HEK293 (cell line): ENCODE measurements around the gene SREK1.
A peak's percentile ranks its signal among the peaks of the same experiment; 100 is the strongest.

Experiments
- CTCF ChIA-PET: fragments of 350-600 bp; formaldehyde crosslinking; extraction: SDS; loops from one replicate; lab custom pipeline; 2021; ENCODE audit warnings: antibody characterized with exemption; lab: Yijun Ruan, JAX
- POLR2A ChIA-PET: fragments of 300-600 bp; formaldehyde crosslinking; extraction: SDS; loops from one replicate; lab custom pipeline; 2020; ENCODE audit warnings: antibody characterized with exemption, inconsistent platforms; lab: Yijun Ruan, JAX
- H3K27ac ChIP-seq: fragments of 200-500 bp; sonication (Bioruptor generic); 2 replicates; pipeline ENCODE4 v1.5.1; 2014; ENCODE audit warnings: low read depth, low read length, control low read depth, inconsistent platforms; ENCODE audit errors: extremely low read depth
- H3K36me3 ChIP-seq, 2 experiments: fragments of 200-500 bp in 1 of 2; sonication (Bioruptor generic) in 1 of 2; 1 replicate in 1 of 2; 2 replicates in 1 of 2; pipeline ENCODE4 v1.5.1; 2014 to 2017; ENCODE audit warnings: inconsistent platforms in 2 of 2, low read length in 2 of 2; ENCODE audit not compliant: control insufficient read depth in 2 of 2, insufficient read depth in 1 of 2
- H3K4me1 ChIP-seq: fragments of 200-500 bp; sonication (Bioruptor generic); 2 replicates; pipeline ENCODE4 v1.5.1; 2014; ENCODE audit warnings: mild to moderate bottlenecking, low read length, inconsistent platforms; ENCODE audit not compliant: control insufficient read depth, insufficient read depth
- H3K4me3 ChIP-seq: 2 replicates; pipeline ENCODE4 v1.5.1; 2011; ENCODE audit warnings: low read depth, mild to moderate bottlenecking, control low read depth, low read length, moderate library complexity
- H3K9me3 ChIP-seq: fragments of 200-500 bp; sonication (Bioruptor generic); 2 replicates; pipeline ENCODE4 v1.5.1; 2014; ENCODE audit warnings: low read depth, low read length, inconsistent platforms; ENCODE audit not compliant: control insufficient read depth, insufficient read depth
- GLI2 ChIP-seq: fragments of 450-650 bp; formaldehyde crosslinking; IDR thresholded peaks from 2 replicates; pipeline ENCODE4; 2017; ENCODE audit warnings: missing biosample characterization, missing genetic modification characterization, low read depth, borderline replicate concordance
- HOXA7 ChIP-seq: sonication (generic); formaldehyde crosslinking; IDR thresholded peaks from 2 replicates; pipeline ENCODE4 v1.8.1; 2022; ENCODE audit warnings: missing genetic modification reagents, borderline replicate concordance
- ZBTB17 ChIP-seq: fragments of 450-650 bp; formaldehyde crosslinking; IDR thresholded peaks from 2 replicates; pipeline ENCODE4 v1.5.1; 2016; ENCODE audit warnings: missing biosample characterization, missing genetic modification characterization
- ZBTB48 ChIP-seq: fragments of 450-650 bp; formaldehyde crosslinking; IDR thresholded peaks from 2 replicates; pipeline ENCODE4 v1.5.1; 2016; ENCODE audit warnings: missing biosample characterization, missing genetic modification characterization
- ZBTB8A ChIP-seq: fragments of 450-650 bp; formaldehyde crosslinking; IDR thresholded peaks from 2 replicates; pipeline ENCODE4 v1.5.1; 2016; ENCODE audit warnings: missing biosample characterization, missing genetic modification characterization
- ZNF19 ChIP-seq: fragments of 450-650 bp; formaldehyde crosslinking; IDR thresholded peaks from 2 replicates; pipeline ENCODE4; 2016; ENCODE audit warnings: missing biosample characterization, missing genetic modification characterization, low read depth
- ZNF214 ChIP-seq: fragments of 450-650 bp; formaldehyde crosslinking; IDR thresholded peaks from 2 replicates; pipeline ENCODE4 v1.5.1; 2017; ENCODE audit warnings: missing biosample characterization, mild to moderate bottlenecking, missing genetic modification characterization, borderline replicate concordance
- ZNF549 ChIP-seq: fragments of 450-650 bp; IDR thresholded peaks from 2 replicates; pipeline ENCODE4 v1.5.1; 2018; ENCODE audit warnings: missing biosample characterization, missing genetic modification characterization, mild to moderate bottlenecking, inconsistent platforms, moderate library complexity
- ZNF558 ChIP-seq: fragments of 450-650 bp; formaldehyde crosslinking; IDR thresholded peaks from 2 replicates; pipeline ENCODE4 v1.5.1; 2016; ENCODE audit warnings: missing biosample characterization, missing genetic modification characterization
- ZNF654 ChIP-seq: fragments of 450-650 bp; formaldehyde crosslinking; IDR thresholded peaks from 2 replicates; pipeline ENCODE4 v1.5.1; 2016; ENCODE audit warnings: low read depth, missing biosample characterization, missing genetic modification characterization
- ZNF670 ChIP-seq: fragments of 450-650 bp; formaldehyde crosslinking; IDR thresholded peaks from 2 replicates; pipeline ENCODE4 v1.5.1; 2016; ENCODE audit warnings: missing biosample characterization, missing genetic modification characterization, low read depth
- TF ChIP-seq, protein P1 (sequence below): fragments of 450-650 bp; formaldehyde crosslinking; IDR thresholded peaks from 2 replicates; pipeline ENCODE4 v1.5.1; 2016; ENCODE audit warnings: missing biosample characterization, missing genetic modification characterization
- TF ChIP-seq, protein P2 (sequence below): fragments of 450-650 bp; formaldehyde crosslinking; IDR thresholded peaks from 2 replicates; pipeline ENCODE4 v1.5.1; 2017; ENCODE audit warnings: missing biosample characterization, missing genetic modification characterization

Gene SREK1

DNA sequence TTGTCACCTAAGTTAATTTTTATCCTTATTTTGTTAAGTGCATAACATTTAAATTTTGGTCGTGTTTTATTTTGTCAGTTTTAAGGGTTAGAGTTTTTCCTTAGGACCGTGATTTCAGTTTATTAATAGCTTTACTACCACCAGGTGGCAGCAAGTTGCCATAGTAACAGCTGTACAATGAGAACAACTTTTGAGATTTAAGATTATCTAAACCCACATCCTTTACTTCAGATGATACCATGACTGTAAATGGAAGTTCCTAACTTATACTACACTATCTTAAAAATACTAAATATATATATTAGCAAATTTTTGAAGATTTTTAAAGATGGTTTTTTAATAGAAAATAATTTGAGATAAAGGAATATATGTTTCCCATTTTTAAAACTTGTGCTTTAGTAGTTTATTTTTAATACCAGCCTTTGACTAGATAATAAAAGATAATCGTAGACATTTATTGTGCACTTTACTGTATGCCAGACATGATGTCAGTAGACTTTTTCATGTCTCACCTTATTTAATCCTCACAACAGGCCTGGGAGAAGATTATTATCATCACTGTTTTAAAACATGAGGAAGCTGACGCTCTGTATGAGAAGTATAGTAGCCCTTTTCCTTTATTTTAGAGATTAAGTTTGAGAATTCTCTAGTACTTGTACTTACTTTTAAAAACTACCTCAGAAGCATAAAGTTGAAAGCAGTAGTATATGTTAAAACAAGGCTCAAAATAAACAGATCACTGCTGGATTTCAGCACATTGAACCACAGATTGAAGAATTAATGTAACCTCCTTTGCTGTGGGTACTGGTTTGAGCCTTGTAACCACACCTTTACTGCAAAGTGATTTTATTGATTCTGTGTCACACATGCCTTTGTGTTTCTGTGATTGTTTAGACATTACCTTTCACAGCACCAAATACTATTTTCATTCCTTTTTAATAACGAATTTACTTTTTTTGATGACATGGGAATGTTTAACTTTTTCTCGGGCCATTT, 27.5 kb downstream of the SREK1 start:
- Histone ChIP-seq H3K36me3 (peaks cover 54 to 69% of the 10 kb centered on the region in 2 experiments), H3K4me3 (no peak overlapping the region), H3K27ac (no peak overlapping the region), H3K4me1 (no peaks in the 10 kb centered on the region), H3K9me3 (no peaks in the 10 kb centered on the region)
- ChIA-PET POLR2A (interaction anchor here (0.7 kb wide), 1 partner anchor 19 kb away, joined by 3 read pairs; no protein-coding TSS in a partner anchor), CTCF (interaction anchor here (0.7 to 1.2 kb wide), 7 partner anchors 9 to 135 kb away, joined by 3 to 5 read pairs (median 4); no protein-coding TSS in a partner anchor)
- TF ChIP-seq ZNF654 (tag by site-specific recombination) = peak; percentile 41
- TF ChIP-seq, protein P1, sequence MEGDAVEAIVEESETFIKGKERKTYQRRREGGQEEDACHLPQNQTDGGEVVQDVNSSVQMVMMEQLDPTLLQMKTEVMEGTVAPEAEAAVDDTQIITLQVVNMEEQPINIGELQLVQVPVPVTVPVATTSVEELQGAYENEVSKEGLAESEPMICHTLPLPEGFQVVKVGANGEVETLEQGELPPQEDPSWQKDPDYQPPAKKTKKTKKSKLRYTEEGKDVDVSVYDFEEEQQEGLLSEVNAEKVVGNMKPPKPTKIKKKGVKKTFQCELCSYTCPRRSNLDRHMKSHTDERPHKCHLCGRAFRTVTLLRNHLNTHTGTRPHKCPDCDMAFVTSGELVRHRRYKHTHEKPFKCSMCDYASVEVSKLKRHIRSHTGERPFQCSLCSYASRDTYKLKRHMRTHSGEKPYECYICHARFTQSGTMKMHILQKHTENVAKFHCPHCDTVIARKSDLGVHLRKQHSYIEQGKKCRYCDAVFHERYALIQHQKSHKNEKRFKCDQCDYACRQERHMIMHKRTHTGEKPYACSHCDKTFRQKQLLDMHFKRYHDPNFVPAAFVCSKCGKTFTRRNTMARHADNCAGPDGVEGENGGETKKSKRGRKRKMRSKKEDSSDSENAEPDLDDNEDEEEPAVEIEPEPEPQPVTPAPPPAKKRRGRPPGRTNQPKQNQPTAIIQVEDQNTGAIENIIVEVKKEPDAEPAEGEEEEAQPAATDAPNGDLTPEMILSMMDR (tag by site-specific recombination) = peak; percentile 45; the same call in 1 of the 2 replicates
- TF ChIP-seq, protein P2, sequence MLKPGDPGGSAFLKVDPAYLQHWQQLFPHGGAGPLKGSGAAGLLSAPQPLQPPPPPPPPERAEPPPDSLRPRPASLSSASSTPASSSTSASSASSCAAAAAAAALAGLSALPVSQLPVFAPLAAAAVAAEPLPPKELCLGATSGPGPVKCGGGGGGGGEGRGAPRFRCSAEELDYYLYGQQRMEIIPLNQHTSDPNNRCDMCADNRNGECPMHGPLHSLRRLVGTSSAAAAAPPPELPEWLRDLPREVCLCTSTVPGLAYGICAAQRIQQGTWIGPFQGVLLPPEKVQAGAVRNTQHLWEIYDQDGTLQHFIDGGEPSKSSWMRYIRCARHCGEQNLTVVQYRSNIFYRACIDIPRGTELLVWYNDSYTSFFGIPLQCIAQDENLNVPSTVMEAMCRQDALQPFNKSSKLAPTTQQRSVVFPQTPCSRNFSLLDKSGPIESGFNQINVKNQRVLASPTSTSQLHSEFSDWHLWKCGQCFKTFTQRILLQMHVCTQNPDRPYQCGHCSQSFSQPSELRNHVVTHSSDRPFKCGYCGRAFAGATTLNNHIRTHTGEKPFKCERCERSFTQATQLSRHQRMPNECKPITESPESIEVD = 0 out of 2 replicates have a peak, but pooled peaks have one; percentile 24
- TF ChIP-seq HOXA7 (CRISPR knock-in tag) = no peak
- TF ChIP-seq, all 188 proteins: peak for 3

DNA sequence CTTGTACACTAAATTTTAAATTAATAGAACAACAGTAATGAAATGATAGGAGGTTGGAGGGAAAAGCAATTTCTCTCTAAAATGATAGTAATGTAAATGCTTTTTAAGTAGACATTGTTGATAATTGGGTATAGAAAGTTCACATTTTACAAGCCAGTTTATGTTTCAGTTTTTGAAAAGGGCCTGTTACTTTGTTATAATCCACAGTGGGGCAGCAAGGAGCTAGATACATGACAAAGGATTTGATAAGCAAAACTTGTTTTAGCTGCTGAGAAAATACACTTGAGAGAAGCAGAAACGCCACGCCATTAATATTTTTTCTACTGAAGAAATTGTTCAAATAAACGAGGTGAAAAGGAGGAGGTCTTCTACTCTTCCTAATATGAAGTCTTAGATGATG, 30.2 kb downstream of the SREK1 start:
- no peak overlapping the region for H3K4me3 ChIP-seq
- H3K36me3 ChIP-seq = peaks cover 60 to 81% of the 10 kb centered on the region in 2 experiments
- ChIA-PET POLR2A (no interaction called here), CTCF (interaction anchor here (0.7 to 2.4 kb wide), 9 partner anchors 8 to 583 kb away, joined by 3 to 11 read pairs (median 4); no protein-coding TSS in a partner anchor)
- H3K9me3 ChIP-seq = no peaks in the 10 kb centered on the region
- no peak overlapping the region for H3K27ac ChIP-seq
- no peaks in the 10 kb centered on the region for H3K4me1 ChIP-seq
- TF ChIP-seq ZNF214 (tag by site-specific recombination) (no peak), ZBTB17 (tag by site-specific recombination) (no peak), ZNF670 (tag by site-specific recombination) (no peak), ZNF558 (tag by site-specific recombination) (no peak), ZBTB48 (tag by site-specific recombination) (no peak), GLI2 (tag by site-specific recombination) (no peak), ZNF19 (tag by site-specific recombination) (no peak), ZNF654 (tag by site-specific recombination) (0 out of 2 replicates have a peak, but pooled peaks have one; percentile 4)
- TF ChIP-seq, protein P2 = peak; percentile 49; the same call in 1 of the 2 replicates
- TF ChIP-seq, all 188 proteins: peak for 2

- CTCF ChIA-PET = no interaction called here
- POLR2A ChIA-PET = no interaction called here
- peaks cover 53 to 83% of the 10 kb centered on the region in 2 experiments for H3K36me3 ChIP-seq
- no peak overlapping the region for H3K4me3 ChIP-seq
- no peaks in the 10 kb centered on the region for H3K4me1 ChIP-seq
- H3K9me3 ChIP-seq = no peaks in the 10 kb centered on the region
- H3K27ac ChIP-seq = no peak overlapping the region
- TF ChIP-seq ZBTB8A (tag by site-specific recombination) (no peak), ZNF549 (tag by site-specific recombination) (no peak)
Observed at GRCh38 chr5:66178799-66179198, 34.7 kb downstream of the SREK1 start.
